Fibroblast of skin of left quadriceps (primary cell): ENCODE results near the gene ERMN.
"Not testable (repeated sequence)": the region's sequence is repeated elsewhere in the genome, so short reads cannot be mapped to it uniquely, and the experiment has no call there.

Experiments
- DNase-seq, 2 experiments: peaks; one replicate each; pipeline ENCODE4 v3.0.0-alpha.2; 2013; ENCODE audit warnings: low read depth in 2 of 2

The ERMN gene

GRCh38 chr2:157292853-157293252 lies 32.8 kb downstream of the ERMN start:
- no peak for DNase-seq

DNA sequence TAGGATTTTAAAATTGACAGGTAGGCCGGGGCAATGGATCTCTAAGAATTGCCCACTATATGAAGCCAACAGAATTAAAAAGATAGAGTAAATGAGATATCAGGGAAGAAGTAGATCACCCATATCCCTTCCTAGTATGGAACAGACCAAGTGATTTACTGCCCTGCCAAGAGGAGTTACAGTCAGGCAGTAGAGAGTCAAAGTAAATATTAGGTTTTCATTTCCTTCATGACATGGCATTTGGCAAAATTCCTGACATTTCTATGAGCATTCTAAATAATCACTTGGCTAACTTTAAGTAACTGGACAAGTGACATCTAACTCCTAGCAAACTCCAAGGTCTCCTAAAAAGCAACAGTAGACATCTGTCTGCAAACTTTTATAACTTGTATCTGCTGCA lies 34.6 kb downstream of the ERMN start:
- DNase-seq = no peak

DNA sequence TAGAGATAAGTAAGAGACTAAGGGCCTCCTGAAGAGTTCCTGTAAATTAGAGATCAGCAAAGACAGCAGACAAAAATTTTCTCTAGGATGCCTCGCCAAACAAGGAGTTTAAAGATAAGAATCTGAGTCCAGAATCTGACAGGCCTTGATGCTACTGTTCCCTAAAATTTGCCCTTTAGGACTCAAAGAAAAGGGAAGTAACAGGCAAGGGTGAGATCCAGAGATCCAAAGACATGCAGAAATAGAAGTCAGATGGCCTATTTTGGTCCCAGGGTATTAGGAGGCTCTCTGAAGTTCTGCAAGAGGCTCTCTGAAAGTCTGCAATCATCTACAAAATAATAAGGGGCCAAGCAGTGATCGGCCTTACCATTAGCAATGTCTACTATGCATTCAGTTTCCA lies 35.1 kb downstream of the ERMN start:
- DNase-seq = no peak

DNA sequence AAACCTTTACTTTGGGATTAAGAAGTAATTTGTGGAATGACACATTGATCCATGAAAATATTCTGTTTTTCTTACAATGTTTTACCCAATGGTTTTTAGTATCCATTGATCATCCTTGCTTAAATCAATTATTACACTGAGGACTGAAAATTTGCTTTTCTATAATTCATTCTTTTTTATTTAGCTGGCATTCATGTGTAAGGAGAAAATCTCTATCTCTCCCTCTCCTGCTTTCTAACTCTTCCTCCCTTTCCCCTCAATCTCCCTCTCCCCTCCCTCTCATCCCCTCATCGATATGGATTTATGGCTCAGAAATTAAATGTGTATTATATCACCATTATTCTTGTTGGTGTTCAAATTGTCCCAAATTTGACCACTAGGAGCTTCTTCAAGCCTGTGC lies 38.5 kb downstream of the ERMN start:
- no peak for DNase-seq

DNA sequence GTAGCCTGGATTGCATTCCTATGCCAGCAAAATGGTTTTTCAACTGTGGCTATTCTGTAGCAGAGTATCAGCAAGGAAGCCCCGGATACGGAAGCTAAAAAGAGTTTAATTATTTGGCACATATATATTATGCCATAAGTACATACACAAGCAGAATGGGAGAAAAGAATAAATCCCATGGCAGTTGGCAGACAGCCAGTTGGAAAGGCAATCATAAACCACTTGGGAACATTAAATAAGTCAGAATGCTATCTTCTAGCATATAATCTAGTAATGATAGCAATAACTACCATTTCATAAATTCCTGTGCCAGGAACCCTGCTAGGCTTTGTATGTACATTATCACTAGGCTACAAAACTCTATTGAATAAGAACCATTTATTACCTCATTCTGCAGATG lies 42.2 kb downstream of the ERMN start:
- DNase-seq = no peak

- DNase-seq = no peak
Observed at GRCh38 chr2:157281316-157281715, 44.3 kb downstream of the ERMN start.

DNA sequence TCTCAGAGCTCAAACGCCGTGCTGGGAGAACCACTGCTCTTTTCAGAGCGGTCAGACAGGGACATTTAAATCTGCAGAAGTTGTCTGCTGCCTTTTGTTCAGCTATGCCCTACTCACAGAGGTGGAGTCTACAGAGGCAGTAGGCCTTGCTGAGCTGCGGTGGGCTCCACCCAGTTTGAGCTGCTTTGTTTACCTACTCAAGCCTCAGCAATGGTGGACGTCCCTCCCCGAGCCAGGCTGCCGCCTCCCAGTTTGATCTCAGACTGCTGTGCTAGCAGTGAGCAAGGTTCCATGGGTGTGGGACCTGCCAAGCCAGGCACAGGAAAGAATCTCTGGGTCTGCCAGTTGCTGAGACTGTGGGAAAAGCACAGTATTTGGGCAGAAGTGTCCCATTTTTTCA lies 46.3 kb downstream of the ERMN start:
- DNase-seq = not testable (repeated sequence)

DNA sequence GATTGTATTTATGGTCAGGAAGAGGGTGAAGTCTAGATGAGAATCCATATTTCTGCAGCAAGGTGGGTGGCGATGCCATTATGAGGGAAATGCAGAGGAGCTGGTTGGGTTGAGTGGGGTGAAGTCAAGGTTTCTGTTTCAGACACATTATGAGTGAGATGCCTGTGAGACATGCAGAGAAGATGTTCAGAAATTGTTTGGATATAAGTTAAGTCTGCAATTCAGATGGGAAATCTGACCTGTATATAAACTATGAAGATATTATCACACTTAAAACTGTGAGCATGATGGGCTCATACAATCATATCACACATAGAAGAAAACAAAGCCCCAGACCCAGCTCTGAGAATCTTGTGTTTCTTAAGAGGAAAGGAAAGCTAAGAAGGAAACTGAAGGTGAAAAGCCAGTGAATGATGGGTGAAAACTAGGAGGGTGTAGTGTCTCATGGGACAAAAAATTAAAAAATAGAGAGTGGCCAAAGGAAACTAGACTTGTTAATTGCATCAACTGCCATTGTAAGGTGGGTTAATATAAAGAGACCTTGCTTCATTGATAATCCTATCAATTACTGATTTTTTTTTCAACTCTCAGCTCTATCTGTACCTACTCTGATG lies 53.9 kb downstream of the ERMN start:
- no peak for DNase-seq

GRCh38 chr2:157269922-157270321 lies 55.7 kb downstream of the ERMN start:
- DNase-seq = no peak

DNA sequence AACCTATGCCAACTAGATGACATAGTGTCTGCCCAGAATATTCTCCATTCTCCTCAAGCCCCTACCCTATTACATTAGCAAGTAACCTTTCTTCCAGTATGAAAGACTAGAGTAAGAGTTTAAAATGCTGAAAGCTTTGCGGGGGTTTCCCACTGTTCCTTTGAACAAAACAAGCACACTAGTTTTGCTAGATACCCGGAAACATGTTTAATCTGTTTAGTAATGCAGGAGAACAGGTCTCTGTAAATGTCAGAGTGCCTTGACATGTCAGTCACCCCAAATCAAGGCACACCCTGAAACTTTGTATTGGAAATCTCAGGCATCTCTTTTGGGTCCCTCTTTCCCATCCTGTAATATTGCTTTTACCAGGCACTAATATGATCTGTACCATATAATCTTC lies 56.6 kb downstream of the ERMN start:
- DNase-seq = no peak
